AG04449 (cell line): ENCODE data around the gene AKAP7.

Experiments
- CTCF ChIA-PET: fragments of 350-600 bp; formaldehyde crosslinking; extraction: SDS; loops from one replicate; lab custom pipeline; 2021; ENCODE audit warnings: antibody characterized with exemption; lab: Yijun Ruan, JAX
- POLR2A ChIA-PET: fragments of 400-600, 350-600 bp; formaldehyde crosslinking; extraction: SDS; loops from one replicate; lab custom pipeline; 2020; ENCODE audit warnings: antibody characterized with exemption, inconsistent platforms; lab: Yijun Ruan, JAX
- DNase-seq: peaks from one replicate; pipeline ENCODE4 v3.0.0-alpha.2; 2010; ENCODE audit warnings: low read depth, low spot score
- H3K4me3 ChIP-seq: 2 replicates; pipeline ENCODE4 v1.5.1; 2011; ENCODE audit warnings: low read depth, mild to moderate bottlenecking, control low read depth, low read length
- TF ChIP-seq, protein P1 (sequence below): IDR thresholded peaks from one replicate; pipeline ENCODE4 v1.5.1; 2011; ENCODE audit warnings: mild to moderate bottlenecking, moderate library complexity, low read length, control low read depth, inconsistent platforms; ENCODE audit not compliant: insufficient read depth; ENCODE audit errors: missing control alignments

Gene AKAP7

DNA sequence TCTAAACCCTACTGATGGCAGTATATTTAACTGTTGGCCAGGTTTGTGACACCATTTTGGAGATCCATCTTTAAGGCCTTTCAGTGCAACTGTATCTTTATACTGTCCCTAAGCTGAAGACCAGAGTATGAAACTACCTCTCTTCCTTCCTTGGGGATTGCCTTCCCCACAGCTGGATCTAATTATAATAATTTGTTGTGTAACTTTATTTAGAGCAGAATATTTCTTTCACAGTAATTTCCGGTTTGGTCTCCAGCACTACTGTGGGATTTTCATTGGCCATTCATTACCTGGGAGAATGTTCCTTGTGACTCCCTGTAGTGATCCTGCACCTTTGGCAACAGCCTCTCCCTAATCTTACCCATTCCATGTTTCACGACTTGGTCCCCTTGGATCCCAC lies 75.2 kb downstream of the AKAP7 start:
- CTCF ChIA-PET, result interaction anchor here (1.4 kb wide), 1 partner anchor 12 kb away, joined by 3 read pairs; no protein-coding TSS in a partner anchor
- POLR2A ChIA-PET, result no interaction called here
- no peak for DNase-seq
- TF ChIP-seq, protein P1, sequence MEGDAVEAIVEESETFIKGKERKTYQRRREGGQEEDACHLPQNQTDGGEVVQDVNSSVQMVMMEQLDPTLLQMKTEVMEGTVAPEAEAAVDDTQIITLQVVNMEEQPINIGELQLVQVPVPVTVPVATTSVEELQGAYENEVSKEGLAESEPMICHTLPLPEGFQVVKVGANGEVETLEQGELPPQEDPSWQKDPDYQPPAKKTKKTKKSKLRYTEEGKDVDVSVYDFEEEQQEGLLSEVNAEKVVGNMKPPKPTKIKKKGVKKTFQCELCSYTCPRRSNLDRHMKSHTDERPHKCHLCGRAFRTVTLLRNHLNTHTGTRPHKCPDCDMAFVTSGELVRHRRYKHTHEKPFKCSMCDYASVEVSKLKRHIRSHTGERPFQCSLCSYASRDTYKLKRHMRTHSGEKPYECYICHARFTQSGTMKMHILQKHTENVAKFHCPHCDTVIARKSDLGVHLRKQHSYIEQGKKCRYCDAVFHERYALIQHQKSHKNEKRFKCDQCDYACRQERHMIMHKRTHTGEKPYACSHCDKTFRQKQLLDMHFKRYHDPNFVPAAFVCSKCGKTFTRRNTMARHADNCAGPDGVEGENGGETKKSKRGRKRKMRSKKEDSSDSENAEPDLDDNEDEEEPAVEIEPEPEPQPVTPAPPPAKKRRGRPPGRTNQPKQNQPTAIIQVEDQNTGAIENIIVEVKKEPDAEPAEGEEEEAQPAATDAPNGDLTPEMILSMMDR, result no peak
- H3K4me3 ChIP-seq, result no peak overlapping the region

DNA sequence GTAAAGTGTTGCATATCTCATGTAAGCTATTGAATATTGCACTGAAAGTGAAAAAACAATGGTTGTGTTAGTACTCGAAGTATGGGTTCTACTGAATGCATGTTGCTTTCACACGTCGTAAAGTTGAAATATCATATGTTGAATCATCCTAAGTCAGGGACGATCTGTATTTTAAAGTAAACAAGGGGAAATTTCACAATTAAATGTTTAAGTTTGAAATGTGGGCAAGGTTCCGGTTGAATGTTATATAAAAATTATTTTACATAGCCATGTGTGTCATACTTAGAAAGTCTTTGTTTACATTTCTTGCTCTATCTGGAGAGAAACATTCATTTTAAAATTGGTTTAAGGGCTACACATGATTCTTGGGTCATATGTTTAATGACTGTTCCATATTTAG lies 76.8 kb downstream of the AKAP7 start:
- TF ChIP-seq, protein P1, result no peak
- POLR2A ChIA-PET, result no interaction called here
- DNase-seq, result no peak
- CTCF ChIA-PET, result interaction anchor here (1.2 kb wide), 1 partner anchor 327 kb away, joined by 3 read pairs; no protein-coding TSS in a partner anchor
- H3K4me3 ChIP-seq, result no peak overlapping the region

DNA sequence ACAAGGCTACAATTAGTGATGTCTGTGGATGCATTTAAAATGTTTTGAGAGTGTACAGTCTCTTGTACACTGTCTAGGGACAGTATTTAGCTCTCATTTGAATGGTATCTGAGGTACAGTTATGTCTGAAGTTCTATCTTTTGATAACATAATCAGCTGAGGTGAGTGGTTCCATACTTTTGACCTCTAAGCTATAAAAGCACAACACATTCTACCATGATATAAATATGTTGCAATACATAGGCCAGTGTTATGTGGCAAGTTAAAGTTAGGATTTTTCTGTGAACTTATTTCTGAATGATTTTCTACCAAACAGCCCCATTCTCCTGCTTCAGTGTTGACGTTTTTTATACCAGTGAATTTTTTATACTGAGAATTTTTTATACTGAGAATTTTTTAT lies 77.6 kb downstream of the AKAP7 start:
- CTCF ChIA-PET, result interaction anchor here (4.3 kb wide), 1 partner anchor 14 kb away, joined by 11 read pairs; no protein-coding TSS in a partner anchor
- no peak for DNase-seq
- POLR2A ChIA-PET, result no interaction called here
- TF ChIP-seq, protein P1, result no peak
- no peak overlapping the region for H3K4me3 ChIP-seq

DNA sequence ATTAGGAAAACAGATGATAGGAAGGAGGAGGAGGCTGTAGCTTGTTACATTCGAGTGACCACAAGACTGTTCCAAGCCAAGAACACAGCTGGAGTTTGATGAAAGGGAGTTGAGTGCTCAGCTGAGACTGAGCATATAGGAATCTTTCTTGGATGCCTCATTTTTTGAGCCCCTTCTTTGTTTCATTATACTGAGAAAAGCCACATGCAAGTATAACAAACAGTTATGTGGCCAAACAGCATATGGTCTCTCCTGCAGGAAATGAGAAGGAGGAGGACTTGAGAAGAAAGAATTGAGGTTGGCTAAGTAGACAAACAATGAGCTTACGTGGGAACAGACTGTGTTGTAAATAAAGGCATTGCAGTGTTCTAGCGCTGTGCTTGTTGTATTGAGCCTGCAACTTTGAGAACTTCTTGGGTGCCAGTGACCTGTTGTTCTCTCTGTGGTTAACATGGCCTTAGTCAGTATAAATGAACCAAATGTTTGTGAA lies 78.3 kb downstream of the AKAP7 start:
- H3K4me3 ChIP-seq, result no peak overlapping the region
- ChIA-PET POLR2A (no interaction called here), CTCF (interaction anchor here (4.3 kb wide), 1 partner anchor 14 kb away, joined by 11 read pairs; no protein-coding TSS in a partner anchor)
- DNase-seq, result no peak
- TF ChIP-seq, protein P1, result no peak

DNA sequence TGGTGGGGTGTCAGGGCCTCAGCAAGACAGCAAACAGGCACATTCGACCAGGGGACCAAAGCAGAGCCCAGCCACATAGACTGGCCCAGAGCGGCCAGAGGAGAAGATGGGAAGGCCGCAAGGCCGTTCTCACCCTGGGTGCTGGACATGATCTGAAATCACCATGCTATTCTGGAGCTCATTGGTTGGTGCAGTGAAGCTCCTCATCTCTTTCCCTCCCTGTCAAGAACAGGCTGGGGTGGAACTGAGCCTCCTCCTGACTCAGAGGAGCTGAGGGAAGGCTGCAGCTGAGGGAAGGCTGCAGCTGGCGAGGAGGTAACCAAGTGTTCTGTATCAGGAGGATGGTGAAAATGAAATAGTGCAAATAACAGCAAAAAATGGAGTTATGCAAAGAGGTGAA lies 80.0 kb downstream of the AKAP7 start:
- DNase-seq, result no peak
- TF ChIP-seq, protein P1, result no peak
- POLR2A ChIA-PET, result no interaction called here
- CTCF ChIA-PET, result interaction anchor here (1.5 to 4.3 kb wide), 2 partner anchors 16 to 413 kb away, joined by 4 to 11 read pairs; partner anchors contain the start of gene MED23
- H3K4me3 ChIP-seq, result no peak overlapping the region

DNA sequence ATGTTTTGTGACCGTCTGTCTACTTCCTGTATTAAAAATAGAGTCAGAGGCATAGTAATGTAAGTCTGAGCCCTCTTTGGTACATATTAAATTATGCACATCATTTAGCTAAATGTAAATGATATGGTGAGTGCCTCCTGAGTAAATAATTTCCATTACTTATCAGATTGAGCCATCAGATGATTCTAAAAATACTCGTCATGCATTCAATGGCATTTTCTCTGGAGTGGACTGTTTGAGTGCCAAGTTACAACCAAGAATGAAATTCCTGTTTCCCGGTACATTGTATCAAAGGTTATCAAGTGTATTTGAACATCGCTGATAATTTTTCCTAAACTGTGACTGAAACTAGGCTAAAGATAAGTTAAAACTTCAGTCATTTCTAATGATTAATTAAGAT lies 81.0 kb downstream of the AKAP7 start:
- no peak for DNase-seq
- CTCF ChIA-PET, result interaction anchor here (1.5 to 4.3 kb wide), 2 partner anchors 17 to 412 kb away, joined by 4 to 11 read pairs; partner anchors contain the start of gene MED23
- no peak overlapping the region for H3K4me3 ChIP-seq
- TF ChIP-seq, protein P1, result no peak
- POLR2A ChIA-PET, result no interaction called here
